Naive thymus-derived CD4-positive, alpha-beta T cell (primary cell): ENCODE results near the gene PDE3A. TPM values are rescaled to one million over a fixed set of nuclear protein-coding genes. Genes with fewer than 3 reads are reported as not detected.

Source experiments
- ATAC-seq: fragments of 150-1000 bp; cut with Tn5 transposase; 2 replicates; pipeline ENCODE4 v1.10.0; 2021; ENCODE audit warnings: mild to moderate bottlenecking, moderate library complexity
- CTCF ChIA-PET: fragments of 350-600 bp; sonication (Branson Sonifier 250); formaldehyde crosslinking; loops from one replicate; lab custom pipeline; 2021; ENCODE audit warnings: antibody characterized with exemption; lab: Charles Lee
- POLR2A ChIA-PET: fragments of 350-600 bp; sonication (Branson Sonifier 250); formaldehyde crosslinking; loops from one replicate; lab custom pipeline; 2021; ENCODE audit warnings: antibody characterized with exemption, inconsistent platforms; lab: Charles Lee
- DNase-seq, 9 donors: peaks; one replicate each; pipeline versions ENCODE4 v3.0.0 to v3.0.0-alpha.2; 2020 to 2022; ENCODE audit warnings: mixed read lengths in 1 of 9
- H3K27ac ChIP-seq: one replicate; pipeline ENCODE4 v1.7.0; 2013; ENCODE audit warnings: mild to moderate bottlenecking, low read depth, low read length, moderate library complexity
- H3K27me3 ChIP-seq, 2 donors: one replicate each; pipeline ENCODE4 v1.7.0; 2013; ENCODE audit warnings: low read length in 2 of 2, mild to moderate bottlenecking in 2 of 2, moderate library complexity in 2 of 2; ENCODE audit not compliant: control insufficient read depth in 2 of 2, insufficient read depth in 2 of 2
- H3K36me3 ChIP-seq, 3 experiments: 1 replicate in 2 of 3; 2 replicates in 1 of 3; pipeline ENCODE4 v1.7.0; 2013; ENCODE audit warnings: low read length in 3 of 3, mild to moderate bottlenecking in 3 of 3, moderate library complexity in 1 of 3; ENCODE audit not compliant: insufficient read depth in 3 of 3, control insufficient read depth in 2 of 3
- H3K4me1 ChIP-seq, 2 donors: one replicate each; pipeline ENCODE4 v1.7.0; 2013; ENCODE audit warnings: low read length in 2 of 2, mild to moderate bottlenecking in 2 of 2, moderate library complexity in 1 of 2; ENCODE audit not compliant: control insufficient read depth in 2 of 2, insufficient read depth in 2 of 2
- H3K4me3 ChIP-seq: 2 replicates; pipeline ENCODE4 v1.7.0; 2013; ENCODE audit warnings: mild to moderate bottlenecking, low read length
- H3K9me3 ChIP-seq, 3 experiments: 1 replicate in 2 of 3; 2 replicates in 1 of 3; pipeline ENCODE4 v1.7.0; 2013; ENCODE audit warnings: low read length in 3 of 3; ENCODE audit not compliant: control insufficient read depth in 2 of 3
- H3K27ac Mint-ChIP-seq, 9 donors: one replicate each; pipeline ENCODE4 v1.8.0; 2020 to 2022; ENCODE audit warnings: mixed read lengths in 9 of 9, mild to moderate bottlenecking in 8 of 9, moderate library complexity in 5 of 9, inconsistent platforms in 2 of 9
- H3K27me3 Mint-ChIP-seq, 5 donors: one replicate each; pipeline ENCODE4 v1.8.0; 2021 to 2022; ENCODE audit warnings: mixed read lengths in 5 of 5, mild to moderate bottlenecking in 1 of 5
- H3K36me3 Mint-ChIP-seq, 5 donors: one replicate each; pipeline ENCODE4 v1.8.0; 2020 to 2022; ENCODE audit warnings: mixed read lengths in 5 of 5, mild to moderate bottlenecking in 3 of 5, inconsistent platforms in 1 of 5
- H3K4me1 Mint-ChIP-seq, 7 donors: one replicate each; pipeline ENCODE4 v1.8.0; 2020 to 2022; ENCODE audit warnings: mixed read lengths in 7 of 7, mild to moderate bottlenecking in 3 of 7, inconsistent platforms in 1 of 7
- H3K4me3 Mint-ChIP-seq, 10 donors: one replicate each; pipeline ENCODE4 v1.8.0; 2020 to 2022; ENCODE audit warnings: mild to moderate bottlenecking in 10 of 10, mixed read lengths in 10 of 10, moderate library complexity in 6 of 10, inconsistent platforms in 2 of 10
- H3K9me3 Mint-ChIP-seq, 11 donors: one replicate each; pipeline ENCODE4 v1.8.0; 2020 to 2022; ENCODE audit warnings: mixed read lengths in 11 of 11, mild to moderate bottlenecking in 4 of 11, inconsistent platforms in 1 of 11, moderate library complexity in 1 of 11
- intact Hi-C, 2 donors: fragments of 100-400 bp; cut with micrococcal nuclease; formaldehyde crosslinking; loops; one replicate each; pipeline ENCODE4 v1.15.1; 2023
- polyA plus RNA-seq, 2 donors: library from polyadenylated mRNA; unstranded; fragments of 300-500 nt; fragmentation: Illumina TruSeq; gene quantifications; one replicate each; pipeline ENCODE4 v1.2.3, GENCODE V29; 2021
- total RNA-seq, 6 experiments: library from RNA in 5 of 6; stranded (reverse) in 5 of 6; gene quantifications; 1 replicate in 5 of 6; 2 replicates in 1 of 6; pipeline ENCODE4 v1.2.3 and lab custom pipeline; 2021 to 2026

Gene PDE3A
- total and polyA plus RNA-seq, 7 experiments from 2014 or later = 0.42 TPM; not detected in 6

DNA sequence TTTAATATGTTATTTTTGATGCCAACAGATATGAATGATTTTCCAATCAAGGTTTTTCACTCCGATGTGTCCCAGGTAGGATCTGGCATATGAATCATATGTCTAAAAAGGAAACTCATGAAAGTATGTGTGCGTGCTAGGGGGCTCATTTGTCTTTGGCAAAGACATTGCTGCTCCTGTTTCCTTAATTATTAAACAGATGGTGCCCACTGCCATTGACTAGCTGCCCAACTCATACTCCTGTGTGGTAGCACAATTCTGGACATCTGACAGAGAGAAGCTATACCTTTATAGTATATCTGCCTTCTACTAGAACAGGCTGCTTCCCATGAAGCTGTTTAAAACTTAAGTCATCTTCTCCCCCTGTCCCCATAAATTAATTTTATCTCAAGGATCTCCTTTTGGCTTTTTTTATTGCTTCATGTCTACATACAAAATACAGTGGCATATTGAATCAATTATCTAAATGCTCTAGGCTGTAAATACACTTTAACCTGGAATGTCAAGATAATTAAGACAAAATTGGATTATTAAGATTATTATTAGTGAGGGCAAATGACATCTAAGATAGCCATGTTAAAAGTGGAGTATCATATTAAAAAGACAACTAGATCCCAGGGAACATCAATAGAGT lies 1.4 kb upstream of the PDE3A start:
- H3K9me3 ChIP-seq = no peaks in the 10 kb centered on the region
- H3K4me1 Mint-ChIP-seq = peaks cover 0 to 13% (median 12%) of the 10 kb centered on the region in 7 donors
- no peak overlapping the region for H3K4me3 Mint-ChIP-seq
- intact Hi-C loops = no loop called here
- DNase-seq = no peak
- H3K27ac Mint-ChIP-seq = no peak overlapping the region
- H3K36me3 Mint-ChIP-seq = no peaks in the 10 kb centered on the region
- ChIA-PET CTCF (no interaction called here), POLR2A (no interaction called here)
- ATAC-seq = no peak
- H3K4me3 ChIP-seq = no peak overlapping the region
- no peaks in the 10 kb centered on the region for H3K4me1 ChIP-seq
- H3K9me3 Mint-ChIP-seq = peaks cover 0 to 2% (median 0%) of the 10 kb centered on the region in 11 donors
- H3K27ac ChIP-seq = no peak overlapping the region
- H3K27me3 Mint-ChIP-seq = peaks cover 38 to 54% (median 46%) of the 10 kb centered on the region in 5 donors
- no peaks in the 10 kb centered on the region for H3K36me3 ChIP-seq
- H3K27me3 ChIP-seq = no peaks in the 10 kb centered on the region

DNA sequence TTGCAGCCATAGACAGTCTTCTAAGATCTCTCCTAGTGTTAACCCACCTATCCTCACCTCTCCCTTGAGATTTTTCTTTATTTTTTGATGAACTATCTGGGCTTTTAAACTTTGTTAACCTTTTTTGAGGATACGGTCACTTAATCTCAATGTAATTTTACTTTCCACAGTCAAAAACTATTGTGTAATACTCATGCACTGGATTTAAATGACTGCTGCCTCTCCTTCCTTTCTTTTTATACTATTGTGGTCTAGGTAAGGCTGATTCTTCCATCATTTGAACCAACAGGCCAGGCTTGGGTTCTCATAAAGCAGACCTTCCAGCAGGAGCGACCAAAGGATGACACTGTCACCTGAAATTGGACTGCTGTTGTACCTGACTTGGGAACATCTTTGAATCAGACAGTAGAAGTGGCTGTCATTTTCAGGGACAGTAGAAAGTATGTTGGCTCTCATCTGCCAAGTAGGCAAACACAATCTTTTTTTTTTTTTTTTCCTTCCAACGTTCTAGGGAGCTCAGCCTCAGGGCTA lies 689 bp upstream of the PDE3A start:
- no peak overlapping the region for H3K4me3 ChIP-seq
- no peaks in the 10 kb centered on the region for H3K4me1 ChIP-seq
- Mint-ChIP-seq H3K27me3 (peaks cover 38 to 59% (median 50%) of the 10 kb centered on the region in 5 donors), H3K36me3 (no peaks in the 10 kb centered on the region), H3K9me3 (peaks cover 0 to 2% (median 0%) of the 10 kb centered on the region in 11 donors), H3K27ac (no peak overlapping the region), H3K4me3 (no peak overlapping the region), H3K4me1 (peaks cover 0 to 13% (median 12%) of the 10 kb centered on the region in 7 donors)
- POLR2A ChIA-PET = no interaction called here
- no peak overlapping the region for H3K27ac ChIP-seq
- no peak for DNase-seq
- intact Hi-C loops = no loop called here
- no peaks in the 10 kb centered on the region for H3K36me3 ChIP-seq
- CTCF ChIA-PET = no interaction called here
- H3K9me3 ChIP-seq = no peaks in the 10 kb centered on the region
- ATAC-seq = no peak
- H3K27me3 ChIP-seq = no peaks in the 10 kb centered on the region

DNA sequence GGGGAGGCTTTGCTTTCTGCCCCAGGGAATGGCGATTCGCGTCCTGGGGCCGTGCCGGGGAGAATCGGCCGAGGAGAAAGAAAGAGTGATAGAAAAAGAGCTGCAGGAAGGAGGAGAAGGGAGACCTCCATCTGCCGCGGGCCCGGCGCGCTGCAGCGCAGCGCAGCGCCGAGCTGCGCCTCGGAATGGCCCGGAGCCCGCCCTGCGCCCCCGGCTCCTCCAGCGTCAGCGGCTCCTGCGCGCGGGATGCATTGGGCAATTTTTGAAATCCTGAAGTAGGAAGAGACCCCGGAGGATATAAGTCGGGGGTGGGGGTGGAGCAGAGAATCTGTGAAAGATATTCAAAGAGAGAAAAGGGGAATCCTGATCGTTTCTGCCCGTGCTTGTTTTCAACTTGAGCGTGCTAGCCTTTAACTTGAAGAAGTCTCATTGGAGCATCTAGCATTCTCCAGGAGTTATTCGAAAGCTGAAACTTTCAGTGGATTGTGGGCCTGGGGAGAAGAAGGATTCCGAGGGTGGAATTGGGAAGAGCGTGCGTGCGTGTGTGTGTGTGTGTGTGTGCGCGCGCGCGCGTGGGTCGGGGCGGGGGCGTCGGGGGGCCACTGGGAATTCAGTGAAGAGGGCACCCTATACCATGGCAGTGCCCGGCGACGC lies 441 bp downstream of the PDE3A start:
- H3K4me1 Mint-ChIP-seq = peaks cover 0 to 13% (median 12%) of the 10 kb centered on the region in 7 donors
- ATAC-seq (no peak), DNase-seq (no peak)
- Histone ChIP-seq H3K27ac (no peak overlapping the region), H3K27me3 (no peaks in the 10 kb centered on the region), H3K4me3 (no peak overlapping the region), H3K9me3 (no peaks in the 10 kb centered on the region), H3K4me1 (no peaks in the 10 kb centered on the region), H3K36me3 (no peaks in the 10 kb centered on the region)
- POLR2A ChIA-PET = no interaction called here
- H3K4me3 Mint-ChIP-seq = peak overlapping the region in 6 of 10 donors; percentile 6 to 67 (median 30)
- no peaks in the 10 kb centered on the region for H3K36me3 Mint-ChIP-seq
- CTCF ChIA-PET = no interaction called here
- H3K27ac Mint-ChIP-seq = no peak overlapping the region
- H3K27me3 Mint-ChIP-seq = peaks cover 43 to 63% (median 50%) of the 10 kb centered on the region in 5 donors
- intact Hi-C loops = no loop called here
- H3K9me3 Mint-ChIP-seq = peaks cover 0 to 3% (median 0%) of the 10 kb centered on the region in 11 donors

DNA sequence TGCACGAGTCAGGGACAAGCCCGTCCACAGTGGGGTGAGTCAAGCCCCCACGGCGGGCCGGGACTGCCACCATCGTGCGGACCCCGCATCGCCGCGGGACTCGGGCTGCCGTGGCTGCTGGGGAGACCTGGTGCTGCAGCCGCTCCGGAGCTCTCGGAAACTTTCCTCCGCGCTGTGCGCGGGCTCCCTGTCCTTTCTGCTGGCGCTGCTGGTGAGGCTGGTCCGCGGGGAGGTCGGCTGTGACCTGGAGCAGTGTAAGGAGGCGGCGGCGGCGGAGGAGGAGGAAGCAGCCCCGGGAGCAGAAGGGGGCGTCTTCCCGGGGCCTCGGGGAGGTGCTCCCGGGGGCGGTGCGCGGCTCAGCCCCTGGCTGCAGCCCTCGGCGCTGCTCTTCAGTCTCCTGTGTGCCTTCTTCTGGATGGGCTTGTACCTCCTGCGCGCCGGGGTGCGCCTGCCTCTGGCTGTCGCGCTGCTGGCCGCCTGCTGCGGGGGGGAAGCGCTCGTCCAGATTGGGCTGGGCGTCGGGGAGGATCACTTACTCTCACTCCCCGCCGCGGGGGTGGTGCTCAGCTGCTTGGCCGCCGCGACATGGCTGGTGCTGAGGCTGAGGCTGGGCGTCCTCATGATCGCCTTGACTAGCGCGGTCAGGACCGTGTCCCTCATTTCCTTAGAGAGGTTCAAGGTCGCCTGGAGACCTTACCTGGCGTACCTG lies 1.1 kb downstream of the PDE3A start:
- Histone ChIP-seq H3K27ac (no peak overlapping the region), H3K36me3 (no peaks in the 10 kb centered on the region), H3K4me1 (no peaks in the 10 kb centered on the region), H3K9me3 (no peaks in the 10 kb centered on the region), H3K27me3 (no peaks in the 10 kb centered on the region), H3K4me3 (no peak overlapping the region)
- DNase-seq = peak in 2 of 9 donors; percentile 1 to 2
- CTCF ChIA-PET = no interaction called here
- H3K9me3 Mint-ChIP-seq = peaks cover 0 to 3% (median 0%) of the 10 kb centered on the region in 11 donors
- H3K36me3 Mint-ChIP-seq = no peaks in the 10 kb centered on the region
- intact Hi-C loops = no loop called here
- H3K4me3 Mint-ChIP-seq = peak overlapping the region in 4 of 10 donors; percentile 6 to 44 (median 34)
- peaks cover 46 to 66% (median 50%) of the 10 kb centered on the region in 5 donors for H3K27me3 Mint-ChIP-seq
- POLR2A ChIA-PET = no interaction called here
- H3K4me1 Mint-ChIP-seq = peaks cover 0 to 13% (median 12%) of the 10 kb centered on the region in 7 donors
- peak; percentile 53 for ATAC-seq
- no peak overlapping the region for H3K27ac Mint-ChIP-seq

DNA sequence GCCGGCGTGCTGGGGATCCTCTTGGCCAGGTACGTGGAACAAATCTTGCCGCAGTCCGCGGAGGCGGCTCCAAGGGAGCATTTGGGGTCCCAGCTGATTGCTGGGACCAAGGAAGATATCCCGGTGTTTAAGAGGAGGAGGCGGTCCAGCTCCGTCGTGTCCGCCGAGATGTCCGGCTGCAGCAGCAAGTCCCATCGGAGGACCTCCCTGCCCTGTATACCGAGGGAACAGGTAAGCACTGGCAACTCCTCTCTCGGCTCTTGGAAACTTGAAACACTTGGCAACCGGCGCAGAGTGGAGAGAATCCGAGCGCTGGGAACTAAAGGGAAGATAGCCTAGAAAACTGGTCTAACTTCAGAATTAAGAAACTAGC lies 1.7 kb downstream of the PDE3A start:
- peaks cover 0 to 13% (median 12%) of the 10 kb centered on the region in 7 donors for H3K4me1 Mint-ChIP-seq
- ChIA-PET POLR2A (no interaction called here), CTCF (no interaction called here)
- H3K27ac Mint-ChIP-seq = no peak overlapping the region
- no peaks in the 10 kb centered on the region for H3K36me3 Mint-ChIP-seq
- Histone ChIP-seq H3K4me3 (no peak overlapping the region), H3K27me3 (no peaks in the 10 kb centered on the region), H3K36me3 (no peaks in the 10 kb centered on the region), H3K4me1 (no peaks in the 10 kb centered on the region), H3K27ac (no peak overlapping the region), H3K9me3 (no peaks in the 10 kb centered on the region)
- intact Hi-C loops = no loop called here
- H3K27me3 Mint-ChIP-seq = peaks cover 50 to 70% (median 51%) of the 10 kb centered on the region in 5 donors
- DNase-seq (no peak), ATAC-seq (no peak)
- peak overlapping the region in 3 of 10 donors; percentile 6 to 44 (median 33) for H3K4me3 Mint-ChIP-seq
- peaks cover 0 to 3% (median 0%) of the 10 kb centered on the region in 11 donors for H3K9me3 Mint-ChIP-seq

DNA sequence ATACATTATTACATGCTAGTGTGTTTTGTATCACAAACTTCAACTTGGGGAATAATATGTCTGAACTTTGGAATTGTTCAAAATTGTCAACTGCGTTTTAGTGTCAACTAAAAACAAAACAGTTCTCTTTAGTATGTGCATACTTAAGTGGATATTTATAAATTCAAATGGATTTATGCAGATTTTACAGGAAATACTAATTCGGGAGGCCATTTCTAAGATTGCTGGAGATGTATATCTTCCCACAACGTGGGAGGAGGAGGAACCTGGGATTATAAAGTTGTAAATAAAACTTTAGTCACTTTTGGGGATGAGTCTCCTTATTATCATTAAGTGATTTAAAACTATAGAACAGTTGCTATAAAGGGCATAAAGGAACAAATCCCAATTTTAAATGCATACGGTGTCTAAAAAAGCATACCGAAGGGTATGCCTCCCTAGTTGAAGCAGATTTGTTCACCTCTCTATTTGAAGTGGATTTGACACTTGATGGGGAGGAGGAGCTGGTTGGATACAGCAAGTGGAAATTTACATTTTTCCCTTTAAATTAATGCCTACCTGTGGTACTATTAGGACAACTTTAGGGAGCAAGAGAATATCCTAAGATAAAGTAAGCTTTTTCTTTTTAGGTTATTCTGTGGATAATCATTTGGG lies 2.7 kb downstream of the PDE3A start:
- intact Hi-C loops = no loop called here
- Mint-ChIP-seq H3K4me3 (no peak overlapping the region), H3K9me3 (peaks cover 0 to 3% (median 0%) of the 10 kb centered on the region in 11 donors), H3K36me3 (no peaks in the 10 kb centered on the region), H3K27me3 (peaks cover 50 to 66% (median 56%) of the 10 kb centered on the region in 5 donors), H3K4me1 (peaks cover 0 to 13% (median 12%) of the 10 kb centered on the region in 7 donors), H3K27ac (no peak overlapping the region)
- DNase-seq = no peak
- no peaks in the 10 kb centered on the region for H3K27me3 ChIP-seq
- no peak overlapping the region for H3K27ac ChIP-seq
- ChIA-PET POLR2A (no interaction called here), CTCF (no interaction called here)
- ATAC-seq = no peak
- no peaks in the 10 kb centered on the region for H3K36me3 ChIP-seq
- H3K4me3 ChIP-seq = no peak overlapping the region
- no peaks in the 10 kb centered on the region for H3K9me3 ChIP-seq
- H3K4me1 ChIP-seq = no peaks in the 10 kb centered on the region
